HPDE6-E6E7 (cell line): ENCODE measurements around the gene SEMA3F.

Experiments
- DNase-seq: peaks from one replicate; pipeline ENCODE4 v3.0.0; 2011; ENCODE audit warnings: missing footprints; ENCODE audit errors: extremely low spot score

SEMA3F gene

GRCh38 chr3:50155891-50156290 is 767 bp downstream of the SEMA3F start:
- DNase-seq = no peak

GRCh38 chr3:50156549-50157493 is 1.7 kb downstream of the SEMA3F start:
- DNase-seq = no peak

GRCh38 chr3:50157827-50158529 is 2.9 kb downstream of the SEMA3F start:
- DNase-seq = no peak

- DNase-seq = no peak
Measured at GRCh38 chr3:50158530-50159146, 3.5 kb downstream of the SEMA3F start.

- no peak for DNase-seq
Measured at GRCh38 chr3:50160561-50160983, 5.4 kb downstream of the SEMA3F start.

- no peak for DNase-seq
Measured at GRCh38 chr3:50161320-50161719, 6.2 kb downstream of the SEMA3F start.

GRCh38 chr3:50162034-50162883 is 7.1 kb downstream of the SEMA3F start:
- no peak for DNase-seq

GRCh38 chr3:50163572-50164455 is 8.7 kb downstream of the SEMA3F start:
- DNase-seq = no peak

GRCh38 chr3:50164481-50164880 is 9.4 kb downstream of the SEMA3F start:
- DNase-seq = no peak

- no peak for DNase-seq
Measured at GRCh38 chr3:50164984-50165909, 10.1 kb downstream of the SEMA3F start.

- DNase-seq = no peak
Measured at GRCh38 chr3:50165910-50166538, 10.9 kb downstream of the SEMA3F start.

GRCh38 chr3:50166620-50167019 is 11.5 kb downstream of the SEMA3F start:
- DNase-seq = no peak

- DNase-seq = no peak
Measured at GRCh38 chr3:50167069-50167840, 12.1 kb downstream of the SEMA3F start.

- no peak for DNase-seq
Measured at GRCh38 chr3:50167841-50168209, 12.7 kb downstream of the SEMA3F start.

GRCh38 chr3:50168388-50168787 is 13.3 kb downstream of the SEMA3F start:
- DNase-seq = no peak

- no peak for DNase-seq
Measured at GRCh38 chr3:50168791-50169190, 13.7 kb downstream of the SEMA3F start.

- DNase-seq = no peak
Measured at GRCh38 chr3:50169232-50169832, 14.2 kb downstream of the SEMA3F start.

- no peak for DNase-seq
Measured at GRCh38 chr3:50169858-50170257, 14.7 kb downstream of the SEMA3F start.
